GM12872 (cell line): Measurements from ENCODE around the gene HRH3.

Experiments
- TF ChIP-seq, protein P1 (sequence below): IDR thresholded peaks from 3 replicates; pipeline ENCODE4 v1.5.1; 2011; ENCODE audit warnings: low read depth, mild to moderate bottlenecking, low read length, moderate library complexity; ENCODE audit not compliant: insufficient read depth

Gene HRH3

DNA sequence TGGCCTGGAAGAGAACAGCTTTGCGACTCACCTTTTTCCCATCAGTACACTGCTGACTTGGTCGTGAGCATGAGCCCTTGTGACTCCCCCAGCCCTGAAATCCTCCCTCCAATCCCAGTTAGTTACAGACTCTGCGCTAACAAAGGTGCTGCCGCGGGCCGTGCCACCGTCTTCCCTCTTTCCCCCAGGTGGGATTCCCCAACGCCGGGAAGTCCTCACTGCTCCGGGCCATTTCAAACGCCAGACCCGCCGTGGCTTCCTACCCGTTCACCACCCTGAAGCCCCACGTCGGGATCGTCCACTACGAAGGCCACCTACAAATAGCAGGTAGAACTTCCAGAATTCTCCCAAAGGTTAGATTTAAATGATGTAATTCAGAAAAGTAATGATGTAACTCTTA, 21.1 kb downstream of the HRH3 start:
- TF ChIP-seq, protein P1, sequence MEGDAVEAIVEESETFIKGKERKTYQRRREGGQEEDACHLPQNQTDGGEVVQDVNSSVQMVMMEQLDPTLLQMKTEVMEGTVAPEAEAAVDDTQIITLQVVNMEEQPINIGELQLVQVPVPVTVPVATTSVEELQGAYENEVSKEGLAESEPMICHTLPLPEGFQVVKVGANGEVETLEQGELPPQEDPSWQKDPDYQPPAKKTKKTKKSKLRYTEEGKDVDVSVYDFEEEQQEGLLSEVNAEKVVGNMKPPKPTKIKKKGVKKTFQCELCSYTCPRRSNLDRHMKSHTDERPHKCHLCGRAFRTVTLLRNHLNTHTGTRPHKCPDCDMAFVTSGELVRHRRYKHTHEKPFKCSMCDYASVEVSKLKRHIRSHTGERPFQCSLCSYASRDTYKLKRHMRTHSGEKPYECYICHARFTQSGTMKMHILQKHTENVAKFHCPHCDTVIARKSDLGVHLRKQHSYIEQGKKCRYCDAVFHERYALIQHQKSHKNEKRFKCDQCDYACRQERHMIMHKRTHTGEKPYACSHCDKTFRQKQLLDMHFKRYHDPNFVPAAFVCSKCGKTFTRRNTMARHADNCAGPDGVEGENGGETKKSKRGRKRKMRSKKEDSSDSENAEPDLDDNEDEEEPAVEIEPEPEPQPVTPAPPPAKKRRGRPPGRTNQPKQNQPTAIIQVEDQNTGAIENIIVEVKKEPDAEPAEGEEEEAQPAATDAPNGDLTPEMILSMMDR: no peak

DNA sequence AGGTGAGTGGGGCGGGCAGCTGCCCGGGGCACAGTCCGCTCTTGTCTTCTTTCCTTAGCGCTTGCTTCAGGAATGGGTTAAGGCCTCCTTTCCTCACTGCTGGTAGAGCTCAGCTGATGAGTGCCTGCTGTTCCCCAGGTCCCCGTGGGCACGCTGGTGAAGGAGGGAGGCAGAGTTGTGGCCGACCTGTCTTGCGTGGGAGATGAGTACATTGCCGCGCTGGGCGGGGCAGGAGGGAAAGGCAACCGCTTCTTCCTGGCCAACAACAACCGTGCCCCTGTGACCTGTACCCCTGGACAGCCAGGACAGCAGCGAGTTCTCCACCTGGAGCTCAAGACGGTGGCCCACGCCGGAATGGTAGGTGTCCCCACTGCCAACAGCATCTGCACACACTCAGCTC, 21.6 kb downstream of the HRH3 start:
- TF ChIP-seq, protein P1: no peak

DNA sequence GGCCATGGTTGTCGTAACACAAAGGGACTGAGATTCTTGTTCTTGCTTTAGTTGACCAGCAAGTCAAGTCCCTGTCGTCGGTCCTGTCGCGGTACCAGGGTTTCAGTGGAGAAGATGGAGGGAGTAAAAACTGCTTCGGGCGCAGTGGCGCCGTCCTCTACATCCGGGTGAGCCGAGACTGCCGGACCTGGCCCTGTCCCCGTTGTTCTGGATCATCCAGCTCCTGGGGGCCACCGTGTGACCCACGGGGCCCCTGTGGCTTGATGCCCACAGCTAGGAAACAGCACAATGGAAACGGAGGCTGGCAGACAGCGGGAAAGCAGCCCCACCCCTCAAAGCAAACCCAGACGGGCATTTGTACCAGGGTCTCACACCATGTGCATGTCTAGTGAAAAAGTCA, 22.3 kb downstream of the HRH3 start:
- TF ChIP-seq, protein P1: no peak

DNA sequence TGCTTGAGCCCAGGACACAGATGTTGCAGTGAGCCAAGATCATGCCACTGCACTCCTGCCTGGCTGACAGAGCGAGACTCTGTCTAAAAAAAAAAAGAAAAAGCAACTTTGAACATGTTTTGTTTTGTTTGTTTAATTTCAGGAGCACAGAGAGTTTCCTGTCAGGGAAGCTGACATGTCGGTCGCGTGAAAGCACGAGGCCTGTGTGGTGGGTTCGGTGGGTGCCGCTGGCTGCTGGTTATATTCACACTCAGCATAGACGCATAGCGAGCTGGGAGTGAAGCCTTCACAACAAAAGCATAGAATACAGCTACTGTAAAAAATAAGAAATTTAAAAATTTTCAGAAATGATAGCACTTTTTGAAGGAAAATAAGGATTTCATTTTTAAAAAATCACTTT, 22.8 kb downstream of the HRH3 start:
- TF ChIP-seq, protein P1: no peak

DNA sequence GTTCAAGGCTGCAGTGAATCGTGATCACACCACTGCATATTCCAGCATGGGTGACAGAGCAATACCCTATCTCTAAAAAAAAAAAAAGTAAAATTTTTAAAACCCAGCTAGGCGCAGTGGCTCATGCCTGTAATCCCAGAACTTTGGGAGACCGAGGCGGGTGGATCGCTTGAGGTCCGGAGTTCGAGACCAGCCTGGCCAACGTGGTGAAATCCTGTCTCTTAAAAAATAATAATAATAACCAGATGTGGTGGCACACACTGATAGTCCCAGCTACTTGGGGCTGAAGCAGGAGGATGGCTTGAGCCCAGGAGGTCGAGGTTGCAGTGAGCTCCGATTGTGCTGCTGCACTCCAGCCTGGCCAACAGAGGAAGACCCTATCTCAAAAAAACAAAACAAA, 23.8 kb downstream of the HRH3 start:
- TF ChIP-seq, protein P1: no peak

DNA sequence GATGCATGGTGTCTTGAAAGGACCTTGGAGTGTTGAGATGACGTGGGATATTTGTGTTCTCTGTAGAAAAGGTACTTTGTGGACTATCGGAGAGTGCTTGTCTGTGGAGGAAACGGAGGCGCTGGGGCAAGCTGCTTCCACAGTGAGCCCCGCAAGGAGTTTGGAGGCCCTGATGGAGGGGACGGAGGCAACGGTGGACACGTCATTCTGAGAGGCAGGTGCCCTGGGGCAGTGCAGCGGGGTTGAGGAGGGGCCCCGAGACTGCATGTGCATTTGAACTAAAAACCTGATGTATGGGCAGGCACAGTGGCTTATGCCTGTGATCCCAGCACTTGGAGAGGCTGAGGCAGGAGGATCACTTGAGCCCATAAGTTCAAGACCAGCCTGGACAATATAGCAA, 24.3 kb downstream of the HRH3 start:
- TF ChIP-seq, protein P1: no peak

DNA sequence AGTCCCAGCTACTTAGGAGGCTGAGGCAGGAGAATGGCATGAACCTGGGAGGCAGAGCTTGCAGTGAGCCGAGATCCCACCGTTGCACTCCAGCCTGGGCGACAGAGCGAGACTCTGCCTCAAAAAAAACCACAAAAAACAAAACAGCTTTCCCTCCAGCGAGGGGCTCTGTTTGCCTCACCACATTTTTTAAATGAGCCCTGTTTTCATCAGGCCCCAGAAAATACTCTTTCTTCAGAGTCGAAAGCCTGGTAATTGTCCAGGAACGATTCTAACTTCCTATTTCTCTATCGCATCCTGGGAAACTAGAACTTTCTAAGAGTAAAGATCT, 25.0 kb downstream of the HRH3 start:
- TF ChIP-seq, protein P1: no peak
